Mesothelial cell of epicardium (in vitro differentiated cells): ENCODE measurements around the gene CDKAL1. TPM values are rescaled to one million over a fixed set of nuclear protein-coding genes. Genes with fewer than 3 reads are reported as not detected.
A peak's percentile ranks its signal among the peaks of the same experiment; 100 is the strongest.

Experiments
- DNase-seq, 2 experiments: peaks; one replicate each; pipeline ENCODE4 v3.0.0; 2021; ENCODE audit warnings: low spot score in 2 of 2; ENCODE audit not compliant: unreplicated experiment in 2 of 2
- H3K27ac Mint-ChIP-seq: 2 replicates; pipeline ENCODE4 v1.8.0; 2021; ENCODE audit warnings: mixed read lengths
- H3K27me3 Mint-ChIP-seq: 2 replicates; pipeline ENCODE4 v1.8.0; 2021; ENCODE audit warnings: low read depth, mixed read lengths
- H3K36me3 Mint-ChIP-seq: 2 replicates; pipeline ENCODE4 v1.8.0; 2021; ENCODE audit warnings: mixed read lengths
- H3K4me1 Mint-ChIP-seq: 2 replicates; pipeline ENCODE4 v1.8.0; 2021; ENCODE audit warnings: mixed read lengths
- H3K4me3 Mint-ChIP-seq: 2 replicates; pipeline ENCODE4 v1.8.0; 2021; ENCODE audit warnings: mild to moderate bottlenecking, moderate library complexity, mixed read lengths
- H3K9me3 Mint-ChIP-seq: 2 replicates; pipeline ENCODE4 v1.8.0; 2021; ENCODE audit warnings: mixed read lengths
- total RNA-seq: library from RNA; stranded (reverse); gene quantifications from 3 replicates; pipeline ENCODE4 v1.2.1, GENCODE V29; 2021
- TF ChIP-seq, protein P1 (sequence below): fragments of 200-600 bp; sonication (generic); IDR thresholded peaks from one replicate; pipeline ENCODE4 v1.5.0; 2021; ENCODE audit warnings: antibody characterized with exemption; ENCODE audit not compliant: unreplicated experiment

Gene CDKAL1
- total RNA-seq, 1 donor from 2014 or later: 22.6 TPM

DNA sequence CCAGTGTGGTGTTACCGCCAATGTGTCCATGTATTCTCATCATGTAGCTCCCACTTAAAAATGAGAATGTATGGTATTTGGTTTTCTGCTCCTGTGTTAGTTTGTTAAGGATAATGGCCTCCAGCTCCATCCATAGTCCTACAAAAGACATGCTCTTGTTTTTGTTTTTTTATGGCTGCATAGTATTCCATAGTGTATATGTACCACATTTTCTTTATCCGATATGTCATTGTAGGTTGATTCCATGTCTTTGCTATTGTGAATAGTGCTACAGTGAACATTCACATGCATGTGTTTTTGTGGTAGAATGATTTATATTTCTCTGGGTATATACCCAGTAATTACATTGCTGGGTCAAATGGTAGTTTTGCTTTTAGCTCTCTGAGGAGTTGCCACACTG lies 207.2 kb downstream of the CDKAL1 start:
- no peak for DNase-seq
- no peak overlapping the region for H3K4me3 Mint-ChIP-seq
- TF ChIP-seq, protein P1, sequence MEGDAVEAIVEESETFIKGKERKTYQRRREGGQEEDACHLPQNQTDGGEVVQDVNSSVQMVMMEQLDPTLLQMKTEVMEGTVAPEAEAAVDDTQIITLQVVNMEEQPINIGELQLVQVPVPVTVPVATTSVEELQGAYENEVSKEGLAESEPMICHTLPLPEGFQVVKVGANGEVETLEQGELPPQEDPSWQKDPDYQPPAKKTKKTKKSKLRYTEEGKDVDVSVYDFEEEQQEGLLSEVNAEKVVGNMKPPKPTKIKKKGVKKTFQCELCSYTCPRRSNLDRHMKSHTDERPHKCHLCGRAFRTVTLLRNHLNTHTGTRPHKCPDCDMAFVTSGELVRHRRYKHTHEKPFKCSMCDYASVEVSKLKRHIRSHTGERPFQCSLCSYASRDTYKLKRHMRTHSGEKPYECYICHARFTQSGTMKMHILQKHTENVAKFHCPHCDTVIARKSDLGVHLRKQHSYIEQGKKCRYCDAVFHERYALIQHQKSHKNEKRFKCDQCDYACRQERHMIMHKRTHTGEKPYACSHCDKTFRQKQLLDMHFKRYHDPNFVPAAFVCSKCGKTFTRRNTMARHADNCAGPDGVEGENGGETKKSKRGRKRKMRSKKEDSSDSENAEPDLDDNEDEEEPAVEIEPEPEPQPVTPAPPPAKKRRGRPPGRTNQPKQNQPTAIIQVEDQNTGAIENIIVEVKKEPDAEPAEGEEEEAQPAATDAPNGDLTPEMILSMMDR: no peak
- peaks cover 21% of the 10 kb centered on the region for H3K36me3 Mint-ChIP-seq
- peaks cover 45% of the 10 kb centered on the region for H3K4me1 Mint-ChIP-seq
- peak overlapping the region; percentile 43 for H3K27ac Mint-ChIP-seq
- no peaks in the 10 kb centered on the region for H3K27me3 Mint-ChIP-seq
- peaks cover 11% of the 10 kb centered on the region for H3K9me3 Mint-ChIP-seq

DNA sequence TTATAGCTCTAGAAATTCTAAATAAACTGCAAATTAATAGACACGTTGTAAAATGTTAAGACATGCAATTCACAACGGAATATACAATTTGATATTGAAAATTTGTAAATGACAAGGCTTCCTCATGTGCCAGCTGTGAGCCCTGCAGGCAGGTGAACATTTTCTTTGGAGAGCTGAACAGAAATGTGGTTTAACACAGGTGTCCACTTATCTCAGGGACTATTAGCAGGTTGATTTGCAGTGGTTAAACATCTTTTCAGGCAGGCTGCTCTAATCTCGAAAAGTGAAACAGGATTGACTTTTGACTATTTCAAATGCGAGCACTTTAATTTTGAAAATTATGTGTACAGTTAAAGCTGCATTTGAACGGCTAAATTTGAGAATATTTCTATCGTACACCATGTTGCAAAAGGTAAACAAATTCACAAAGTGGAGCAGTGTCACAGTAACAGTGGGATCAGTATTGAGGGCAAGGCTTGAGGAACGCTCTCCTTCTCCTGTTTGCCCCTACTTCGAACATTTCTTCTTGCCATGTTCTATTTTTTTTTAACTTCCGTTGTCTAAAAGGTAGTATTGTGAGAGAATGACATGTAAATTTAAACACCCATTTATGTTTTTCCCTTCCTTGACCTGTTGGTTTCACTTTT lies 210.8 kb downstream of the CDKAL1 start:
- H3K9me3 Mint-ChIP-seq: peaks cover 16% of the 10 kb centered on the region
- H3K4me1 Mint-ChIP-seq: peaks cover 31% of the 10 kb centered on the region
- H3K27me3 Mint-ChIP-seq: no peaks in the 10 kb centered on the region
- TF ChIP-seq, protein P1: no peak
- H3K36me3 Mint-ChIP-seq: peaks cover 25% of the 10 kb centered on the region
- no peak overlapping the region for H3K4me3 Mint-ChIP-seq
- no peak for DNase-seq
- peak overlapping the region; percentile 39 for H3K27ac Mint-ChIP-seq

DNA sequence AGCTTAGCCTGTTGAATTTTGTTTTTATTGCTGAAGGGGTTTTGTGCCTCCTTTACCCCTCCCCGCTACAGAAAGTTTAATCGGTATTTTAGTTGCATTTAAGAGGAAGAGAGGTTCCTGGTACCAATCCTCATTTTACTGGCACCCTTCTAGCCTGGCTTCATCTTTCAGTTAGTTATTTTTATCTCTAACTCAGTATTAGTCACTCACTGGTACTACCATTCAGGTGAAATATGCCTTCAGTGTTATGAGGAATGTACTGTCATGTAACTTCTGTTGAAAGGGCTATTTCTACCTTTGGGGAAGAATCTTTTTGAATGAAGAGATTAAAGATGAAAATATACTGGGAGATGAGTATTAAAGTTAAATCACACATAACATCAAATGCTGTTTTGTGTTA lies 211.8 kb downstream of the CDKAL1 start:
- H3K36me3 Mint-ChIP-seq: peaks cover 19% of the 10 kb centered on the region
- no peak overlapping the region for H3K4me3 Mint-ChIP-seq
- peak overlapping the region; percentile 80 for H3K27ac Mint-ChIP-seq
- no peaks in the 10 kb centered on the region for H3K27me3 Mint-ChIP-seq
- DNase-seq: no peak
- TF ChIP-seq, protein P1: no peak
- peaks cover 16% of the 10 kb centered on the region for H3K9me3 Mint-ChIP-seq
- peaks cover 29% of the 10 kb centered on the region for H3K4me1 Mint-ChIP-seq

DNA sequence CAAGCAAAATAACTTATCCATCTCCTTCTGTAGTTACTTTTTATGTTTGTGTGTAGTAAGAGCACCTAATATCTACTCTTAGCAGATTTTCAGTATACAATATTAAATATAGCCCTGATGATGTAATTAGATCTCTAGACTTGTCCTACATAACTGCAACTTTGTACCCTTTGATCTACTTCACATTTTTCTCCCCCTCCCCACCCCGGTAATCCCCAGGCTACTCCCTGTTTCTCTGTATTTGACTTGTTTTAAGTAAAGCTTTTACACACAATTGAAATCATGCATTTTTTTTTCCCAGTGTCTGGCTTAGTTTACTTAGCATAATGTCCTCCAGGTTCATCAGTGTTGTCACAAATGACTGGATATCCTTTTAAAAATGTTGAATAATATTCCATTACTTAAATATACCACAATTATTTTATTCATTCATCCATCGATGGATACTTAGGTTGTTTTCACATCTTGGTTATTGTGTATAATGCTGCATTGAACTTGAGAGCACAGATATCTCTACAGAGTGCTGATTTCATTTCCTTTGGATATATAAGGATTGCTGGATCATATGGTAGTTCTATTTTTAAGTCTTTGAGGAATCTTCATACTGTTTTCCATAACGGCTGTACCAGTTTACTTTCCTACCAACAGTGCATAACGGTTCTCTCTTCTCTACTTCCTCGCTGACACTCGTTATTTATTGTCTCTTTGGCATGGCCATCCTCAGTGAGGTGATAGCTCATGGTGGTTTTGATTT lies 212.7 kb downstream of the CDKAL1 start:
- H3K4me1 Mint-ChIP-seq: peaks cover 36% of the 10 kb centered on the region
- peaks cover 8% of the 10 kb centered on the region for H3K9me3 Mint-ChIP-seq
- peak overlapping the region; percentile 65 for H3K27ac Mint-ChIP-seq
- peaks cover 11% of the 10 kb centered on the region for H3K36me3 Mint-ChIP-seq
- no peaks in the 10 kb centered on the region for H3K27me3 Mint-ChIP-seq
- no peak for DNase-seq
- TF ChIP-seq, protein P1: no peak
- no peak overlapping the region for H3K4me3 Mint-ChIP-seq

DNA sequence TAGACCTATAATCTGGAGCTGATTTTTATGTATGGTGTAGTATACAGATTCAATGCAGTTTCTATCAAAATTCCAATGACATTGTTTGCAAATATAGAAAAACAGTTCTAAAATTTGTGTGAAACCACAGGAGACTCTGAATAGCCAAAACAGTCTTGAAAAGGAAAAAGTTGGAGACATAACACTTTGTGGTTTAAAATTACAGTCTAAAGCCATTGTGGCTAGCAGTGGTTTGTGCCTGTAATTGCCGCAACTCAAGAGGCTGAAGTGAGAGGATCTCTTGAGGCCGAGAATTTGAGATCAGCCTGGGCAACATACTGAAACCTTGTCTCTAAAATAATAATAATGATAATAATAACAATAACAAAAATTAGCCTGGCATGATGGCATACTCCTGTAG lies 213.7 kb downstream of the CDKAL1 start:
- Mint-ChIP-seq H3K27me3 (no peaks in the 10 kb centered on the region), H3K36me3 (peaks cover 7% of the 10 kb centered on the region), H3K27ac (peak overlapping the region; percentile 20), H3K9me3 (peaks cover 5% of the 10 kb centered on the region), H3K4me3 (no peak overlapping the region), H3K4me1 (peaks cover 40% of the 10 kb centered on the region)
- TF ChIP-seq, protein P1: no peak
- DNase-seq: no peak
